Measurements from ENCODE around the gene NUTM2A. TPM values are rescaled to one million over a fixed set of nuclear protein-coding genes. Genes with fewer than 3 reads are reported as not detected.
"Not testable (repeated sequence)": the region's sequence is repeated elsewhere in the genome, so short reads cannot be mapped to it uniquely, and the experiment has no call there.

NUTM2A gene, protein sequence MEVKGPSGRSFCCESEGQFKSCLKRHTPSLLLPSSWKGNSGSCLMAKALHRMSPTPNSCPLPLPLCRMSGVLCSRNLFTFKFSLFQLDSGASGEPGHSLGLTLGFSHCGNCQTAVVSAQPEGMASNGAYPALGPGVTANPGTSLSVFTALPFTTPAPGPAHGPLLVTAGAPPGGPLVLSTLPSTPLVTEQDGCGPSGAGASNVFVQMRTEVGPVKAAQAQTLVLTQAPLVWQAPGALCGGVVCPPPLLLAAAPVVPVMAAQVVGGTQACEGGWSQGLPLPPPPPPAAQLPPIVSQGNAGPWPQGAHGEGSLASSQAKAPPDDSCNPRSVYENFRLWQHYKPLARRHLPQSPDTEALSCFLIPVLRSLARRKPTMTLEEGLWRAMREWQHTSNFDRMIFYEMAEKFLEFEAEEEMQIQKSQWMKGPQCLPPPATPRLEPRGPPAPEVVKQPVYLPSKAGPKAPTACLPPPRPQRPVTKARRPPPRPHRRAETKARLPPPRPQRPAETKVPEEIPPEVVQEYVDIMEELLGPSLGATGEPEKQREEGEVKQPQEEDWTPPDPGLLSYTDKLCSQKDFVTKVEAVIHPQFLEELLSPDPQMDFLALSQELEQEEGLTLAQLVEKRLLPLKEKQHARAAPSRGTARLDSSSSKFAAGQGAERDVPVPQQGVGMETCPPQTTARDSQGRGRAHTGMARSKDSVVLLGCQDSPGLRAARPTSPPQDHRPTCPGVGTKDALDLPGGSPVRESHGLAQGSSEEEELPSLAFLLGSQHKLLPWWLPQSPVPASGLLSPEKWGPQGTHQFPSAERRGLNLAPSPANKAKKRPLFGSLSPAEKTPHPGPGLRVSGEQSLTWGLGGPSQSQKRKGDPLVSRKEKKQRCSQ
- total RNA-seq (0.86 TPM), polyA plus RNA-seq (under 1 TPM in 2 of 4 donors, not detected in 2; 0.05 to 0.15 TPM)

DNA sequence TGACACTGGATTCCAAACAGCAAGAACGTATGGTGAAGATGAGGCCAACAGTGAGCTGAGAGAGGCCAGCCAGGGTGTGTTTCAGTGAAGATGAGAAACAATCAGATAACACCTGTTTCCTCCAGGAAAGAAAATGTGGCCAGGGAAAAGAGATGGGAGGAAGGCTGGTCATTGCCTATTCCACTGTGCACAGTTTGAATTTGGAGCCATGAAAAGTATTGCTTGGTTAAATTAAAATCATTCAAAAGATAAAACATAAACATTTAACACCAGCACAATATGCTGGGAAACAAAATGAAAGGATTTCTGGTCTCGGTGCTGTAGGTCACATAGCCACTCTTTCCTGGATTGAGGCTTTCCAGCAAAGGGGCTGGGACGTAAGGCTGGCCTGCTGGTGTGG, at the start of gene NUTM2A:
NUTM2A (plus strand) TSS at position 301 of the 400 bp plus-strand sequence. CDS start 383 bp downstream, outside the sequence.
- H3K4me3 ChIP-seq (ENCODE audit: low read depth, low read length); DNase-seq; ATAC-seq (ENCODE audit: low read depth in 2 of 2); H3K27me3 Mint-ChIP-seq; H3K27me3 ChIP-seq (ENCODE audit: control insufficient read depth, insufficient read depth, low read length); H3K36me3 ChIP-seq (ENCODE audit: control insufficient read depth, insufficient read depth, low read length); H3K27ac Mint-ChIP-seq; H3K4me3 Mint-ChIP-seq; H3K4me1 Mint-ChIP-seq; H3K27ac ChIP-seq (ENCODE audit: insufficient read depth, low read length, poor library complexity, severe bottlenecking); H3K36me3 Mint-ChIP-seq; H3K9me3 ChIP-seq (ENCODE audit: control insufficient read depth in 2 of 2, low read length in 2 of 2); H3K9me3 Mint-ChIP-seq; H3K4me1 ChIP-seq (ENCODE audit: control insufficient read depth, insufficient read depth, low read length, poor library complexity, severe bottlenecking): not testable (repeated sequence)

DNA sequence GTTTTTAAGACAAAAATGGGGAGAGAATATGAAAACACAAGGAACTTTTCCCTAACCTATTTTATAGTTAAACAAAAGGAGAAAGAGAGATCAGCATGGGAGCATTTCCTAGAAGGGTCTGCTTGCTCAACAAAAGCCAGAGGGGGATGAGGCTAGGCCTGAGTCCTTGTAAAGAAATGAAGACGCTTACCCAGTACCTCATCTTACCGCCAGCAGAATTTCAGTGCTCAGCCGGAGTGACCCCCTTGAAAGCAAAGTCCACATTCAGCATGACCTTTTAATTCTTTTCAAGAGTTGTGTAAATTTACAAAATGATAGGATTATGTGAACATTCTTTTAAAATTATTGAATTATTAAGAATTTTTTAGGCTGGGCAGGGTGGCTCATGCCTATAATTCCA, 47.7 kb upstream of the NUTM2A start:
- not testable (repeated sequence) for H3K27me3 ChIP-seq (ENCODE audit: control insufficient read depth, insufficient read depth, low read length); H3K4me3 ChIP-seq (ENCODE audit: low read depth, low read length); H3K4me3 Mint-ChIP-seq; H3K36me3 Mint-ChIP-seq; H3K27ac ChIP-seq (ENCODE audit: insufficient read depth, low read length, poor library complexity, severe bottlenecking); ATAC-seq (ENCODE audit: low read depth in 2 of 2); H3K27ac Mint-ChIP-seq; H3K4me1 Mint-ChIP-seq; DNase-seq; H3K4me1 ChIP-seq (ENCODE audit: control insufficient read depth, insufficient read depth, low read length, poor library complexity, severe bottlenecking); H3K36me3 ChIP-seq (ENCODE audit: control insufficient read depth, insufficient read depth, low read length); H3K9me3 ChIP-seq (ENCODE audit: control insufficient read depth in 2 of 2, low read length in 2 of 2); H3K27me3 Mint-ChIP-seq; H3K9me3 Mint-ChIP-seq

DNA sequence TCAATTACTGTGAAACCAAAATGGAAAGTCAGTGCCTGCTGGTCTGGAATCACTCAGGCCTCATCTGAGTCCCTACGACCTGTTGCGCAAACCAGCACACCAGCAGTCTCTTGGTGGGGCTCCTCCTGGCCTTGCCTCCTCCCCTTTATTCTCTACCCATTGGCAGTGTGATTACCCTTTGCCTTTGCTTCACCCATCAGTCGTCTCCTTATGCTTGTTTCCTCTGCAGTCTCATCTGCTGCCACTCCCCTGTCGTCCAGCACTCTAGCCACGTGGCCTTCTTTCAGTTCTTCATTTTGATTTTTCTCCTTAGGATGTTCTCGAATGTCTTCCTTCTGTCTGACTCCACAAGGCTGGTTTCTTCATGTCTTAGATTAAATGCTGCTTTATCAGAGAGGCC, 40.8 kb upstream of the NUTM2A start:
- H3K4me1 ChIP-seq (ENCODE audit: control insufficient read depth, insufficient read depth, low read length, poor library complexity, severe bottlenecking); H3K4me3 ChIP-seq (ENCODE audit: low read depth, low read length); H3K27ac ChIP-seq (ENCODE audit: insufficient read depth, low read length, poor library complexity, severe bottlenecking); H3K27me3 Mint-ChIP-seq; H3K4me3 Mint-ChIP-seq; H3K9me3 Mint-ChIP-seq; H3K27me3 ChIP-seq (ENCODE audit: control insufficient read depth, insufficient read depth, low read length); DNase-seq; ATAC-seq (ENCODE audit: low read depth in 2 of 2); H3K9me3 ChIP-seq (ENCODE audit: control insufficient read depth in 2 of 2, low read length in 2 of 2): not testable (repeated sequence)
- peaks cover 0 to 11% (median 3%) of the 10 kb centered on the region in 4 donors for H3K4me1 Mint-ChIP-seq
- peaks cover 22% of the 10 kb centered on the region for H3K36me3 ChIP-seq (ENCODE audit: control insufficient read depth, insufficient read depth, low read length)
- H3K36me3 Mint-ChIP-seq: peaks cover 43% of the 10 kb centered on the region
- H3K27ac Mint-ChIP-seq: peak overlapping the region in 1 of 3 donors; percentile 60

DNA sequence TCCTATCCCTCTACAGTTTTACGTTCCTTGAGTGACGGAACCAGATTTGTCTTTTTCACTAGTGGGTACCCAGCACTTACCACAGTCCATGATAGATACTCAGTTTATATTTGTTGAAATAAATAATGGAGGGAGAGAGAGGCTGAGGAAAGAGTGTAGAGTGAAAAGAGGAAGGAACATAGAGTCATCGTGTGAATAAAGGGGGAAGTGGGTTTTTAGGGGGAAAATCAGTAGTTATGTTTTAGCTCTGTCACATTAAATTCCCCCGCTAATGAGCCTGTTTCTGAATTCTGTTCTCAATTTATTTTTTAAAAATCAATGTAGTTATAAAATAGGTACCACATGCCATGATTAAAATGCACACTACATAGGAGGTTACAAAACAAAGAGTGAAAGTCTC, 39.2 kb upstream of the NUTM2A start:
- not testable (repeated sequence) for H3K9me3 ChIP-seq (ENCODE audit: control insufficient read depth in 2 of 2, low read length in 2 of 2); H3K4me3 Mint-ChIP-seq; H3K27me3 Mint-ChIP-seq

DNA sequence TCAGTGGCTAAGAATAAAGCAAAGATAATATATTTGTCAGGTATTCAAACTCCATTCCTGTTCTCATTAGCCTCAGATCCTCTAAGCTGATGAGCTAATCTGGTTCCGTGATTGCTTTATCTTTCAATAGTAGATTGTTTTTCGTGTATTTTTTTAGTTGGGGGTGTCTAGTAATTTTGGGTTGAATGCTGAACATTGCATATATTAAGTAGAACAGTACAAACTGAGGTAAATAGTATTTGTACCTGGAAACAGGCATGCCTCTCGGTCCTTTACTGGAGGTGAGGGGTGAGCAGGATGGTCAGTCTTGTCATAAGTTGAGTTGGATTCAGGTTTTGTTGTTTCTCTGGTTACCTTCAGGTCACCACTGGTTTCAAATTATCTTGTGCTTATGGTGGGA, 37.7 kb upstream of the NUTM2A start:
- Mint-ChIP-seq H3K4me1 (peaks cover 0 to 11% (median 3%) of the 10 kb centered on the region in 4 donors), H3K36me3 (peaks cover 47% of the 10 kb centered on the region)
- not testable (repeated sequence) for H3K27ac Mint-ChIP-seq; H3K4me3 Mint-ChIP-seq; ATAC-seq (ENCODE audit: low read depth in 2 of 2); H3K9me3 Mint-ChIP-seq; DNase-seq; H3K4me1 ChIP-seq (ENCODE audit: control insufficient read depth, insufficient read depth, low read length, poor library complexity, severe bottlenecking); H3K27ac ChIP-seq (ENCODE audit: insufficient read depth, low read length, poor library complexity, severe bottlenecking); H3K4me3 ChIP-seq (ENCODE audit: low read depth, low read length); H3K27me3 ChIP-seq (ENCODE audit: control insufficient read depth, insufficient read depth, low read length); H3K9me3 ChIP-seq (ENCODE audit: control insufficient read depth in 2 of 2, low read length in 2 of 2); H3K27me3 Mint-ChIP-seq
- peaks cover 28% of the 10 kb centered on the region for H3K36me3 ChIP-seq (ENCODE audit: control insufficient read depth, insufficient read depth, low read length)

More for the DNA sequence above, 39.2 kb upstream of the NUTM2A start:
- peaks cover 27% of the 10 kb centered on the region for H3K36me3 ChIP-seq (ENCODE audit: control insufficient read depth, insufficient read depth, low read length)
- ATAC-seq (ENCODE audit: low read depth in 2 of 2); H3K27ac ChIP-seq (ENCODE audit: insufficient read depth, low read length, poor library complexity, severe bottlenecking); DNase-seq; H3K27me3 ChIP-seq (ENCODE audit: control insufficient read depth, insufficient read depth, low read length); H3K27ac Mint-ChIP-seq; H3K4me1 ChIP-seq (ENCODE audit: control insufficient read depth, insufficient read depth, low read length, poor library complexity, severe bottlenecking); H3K9me3 Mint-ChIP-seq; H3K4me3 ChIP-seq (ENCODE audit: low read depth, low read length): not testable (repeated sequence)
- Mint-ChIP-seq H3K4me1 (peaks cover 0 to 11% (median 3%) of the 10 kb centered on the region in 4 donors), H3K36me3 (peaks cover 44% of the 10 kb centered on the region)

DNA sequence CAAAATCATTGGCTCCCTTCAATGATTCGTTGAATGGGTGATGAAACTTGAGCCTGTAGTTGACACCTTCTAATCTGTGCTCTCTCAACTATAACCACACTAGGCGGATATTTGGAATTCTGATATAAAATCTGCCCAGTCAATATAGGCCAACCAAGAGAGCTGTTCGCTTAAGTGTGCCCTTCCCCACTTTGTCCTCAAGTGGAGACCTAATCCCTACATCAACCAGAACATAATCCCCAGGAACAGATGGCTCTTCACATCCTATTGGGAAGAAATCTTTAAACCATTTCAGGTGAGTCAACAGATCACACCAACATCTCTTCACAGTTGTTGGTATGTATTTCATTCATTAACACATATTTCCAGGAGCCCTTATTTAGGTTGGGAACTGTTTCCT, 33.4 kb upstream of the NUTM2A start:
- H3K27me3 ChIP-seq (ENCODE audit: control insufficient read depth, insufficient read depth, low read length); H3K9me3 Mint-ChIP-seq; H3K27ac ChIP-seq (ENCODE audit: insufficient read depth, low read length, poor library complexity, severe bottlenecking); H3K9me3 ChIP-seq (ENCODE audit: control insufficient read depth in 2 of 2, low read length in 2 of 2); H3K4me1 Mint-ChIP-seq; H3K27ac Mint-ChIP-seq; H3K4me3 ChIP-seq (ENCODE audit: low read depth, low read length); DNase-seq; H3K27me3 Mint-ChIP-seq; H3K4me1 ChIP-seq (ENCODE audit: control insufficient read depth, insufficient read depth, low read length, poor library complexity, severe bottlenecking); ATAC-seq (ENCODE audit: low read depth in 2 of 2); H3K4me3 Mint-ChIP-seq: not testable (repeated sequence)
- peaks cover 23% of the 10 kb centered on the region for H3K36me3 ChIP-seq (ENCODE audit: control insufficient read depth, insufficient read depth, low read length)
- H3K36me3 Mint-ChIP-seq: peaks cover 20% of the 10 kb centered on the region

DNA sequence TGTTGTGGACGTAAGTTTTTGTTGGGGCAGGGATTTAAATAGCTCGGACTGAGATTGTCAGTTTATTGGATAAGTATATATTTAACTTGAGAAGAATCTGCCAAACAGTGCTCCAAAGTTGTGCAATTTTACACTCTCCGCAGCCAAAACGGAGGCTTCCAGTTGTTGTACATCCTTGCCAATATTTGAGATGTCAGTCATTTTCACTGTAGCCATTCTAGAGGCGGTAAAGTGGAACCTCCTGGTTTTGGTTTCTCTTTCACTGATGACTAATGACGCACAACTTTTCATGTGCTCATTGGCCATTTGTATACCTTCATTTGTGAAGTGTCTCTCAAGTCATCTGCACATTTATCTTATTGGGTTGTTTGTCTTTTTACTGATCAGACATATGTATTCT, 24.3 kb upstream of the NUTM2A start:
- not testable (repeated sequence) for H3K36me3 Mint-ChIP-seq; H3K4me1 ChIP-seq (ENCODE audit: control insufficient read depth, insufficient read depth, low read length, poor library complexity, severe bottlenecking); H3K27me3 Mint-ChIP-seq; H3K9me3 Mint-ChIP-seq; H3K27ac ChIP-seq (ENCODE audit: insufficient read depth, low read length, poor library complexity, severe bottlenecking); H3K27me3 ChIP-seq (ENCODE audit: control insufficient read depth, insufficient read depth, low read length); H3K9me3 ChIP-seq (ENCODE audit: control insufficient read depth in 2 of 2, low read length in 2 of 2); H3K36me3 ChIP-seq (ENCODE audit: control insufficient read depth, insufficient read depth, low read length)
- H3K4me3 ChIP-seq (ENCODE audit: low read depth, low read length): peak overlapping the region; percentile 69
- Mint-ChIP-seq H3K4me1 (peaks cover 5 to 20% (median 6%) of the 10 kb centered on the region in 4 donors), H3K4me3 (peak overlapping the region; percentile 52 to 90 (median 72)), H3K27ac (peak overlapping the region in 2 of 3 donors; percentile 52 to 73)
- ATAC-seq (ENCODE audit: low read depth in 2 of 2) (peak; percentile 70 to 74), DNase-seq (peak; percentile 15 to 79 (median 56))
